Astrocyte of the cerebellum (primary cell): ENCODE measurements around the gene GALNT17.

ENCODE experiments used
- DNase-seq: peaks from one replicate; pipeline ENCODE4 v3.0.0-alpha.2; 2011; ENCODE audit warnings: low read depth
- H3K4me3 ChIP-seq: 2 replicates; pipeline ENCODE4 v1.5.1; 2011; ENCODE audit warnings: mild to moderate bottlenecking, low read depth, low read length, moderate library complexity
- CTCF ChIP-seq: IDR thresholded peaks from 2 replicates; pipeline ENCODE4 v1.5.1; 2012; ENCODE audit warnings: low read length, low read depth, moderate library complexity, mild to moderate bottlenecking; ENCODE audit errors: missing control alignments
- in situ Hi-C: cut with HindIII; loops from 2 replicates; pipeline ENCODE4 v1.10.0; 2017; ENCODE audit warnings: low sequenced_read_pairs

GALNT17 gene

GRCh38 chr7:71470326-71470725 lies 338.4 kb downstream of the GALNT17 start:
- in situ Hi-C loops = no loop called here
- no peak for DNase-seq
- no peak for TF ChIP-seq CTCF
- H3K4me3 ChIP-seq = no peak overlapping the region

- in situ Hi-C loops = no loop called here
- DNase-seq = no peak
- no peak overlapping the region for H3K4me3 ChIP-seq
- TF ChIP-seq CTCF = no peak
Measured at GRCh38 chr7:71470830-71471229, 338.9 kb downstream of the GALNT17 start.

GRCh38 chr7:71472962-71473361 lies 341.0 kb downstream of the GALNT17 start:
- no peak for DNase-seq
- in situ Hi-C loops = no loop called here
- no peak for TF ChIP-seq CTCF
- no peak overlapping the region for H3K4me3 ChIP-seq

- H3K4me3 ChIP-seq = no peak overlapping the region
- DNase-seq = no peak
- TF ChIP-seq CTCF = no peak
- in situ Hi-C loops = no loop called here
Measured at GRCh38 chr7:71473366-71473967, 341.5 kb downstream of the GALNT17 start.

- H3K4me3 ChIP-seq = no peak overlapping the region
- no peak for DNase-seq
- in situ Hi-C loops = no loop called here
- TF ChIP-seq CTCF = no peak
Measured at GRCh38 chr7:71477441-71477840, 345.5 kb downstream of the GALNT17 start.

GRCh38 chr7:71479231-71479630 lies 347.3 kb downstream of the GALNT17 start:
- TF ChIP-seq CTCF = no peak
- H3K4me3 ChIP-seq = no peak overlapping the region
- in situ Hi-C loops = no loop called here
- no peak for DNase-seq

- TF ChIP-seq CTCF = no peak
- no peak overlapping the region for H3K4me3 ChIP-seq
- in situ Hi-C loops = no loop called here
- no peak for DNase-seq
Measured at GRCh38 chr7:71480791-71481190, 348.8 kb downstream of the GALNT17 start.
